Measurements from ENCODE around the gene TWSG1.

DNA sequence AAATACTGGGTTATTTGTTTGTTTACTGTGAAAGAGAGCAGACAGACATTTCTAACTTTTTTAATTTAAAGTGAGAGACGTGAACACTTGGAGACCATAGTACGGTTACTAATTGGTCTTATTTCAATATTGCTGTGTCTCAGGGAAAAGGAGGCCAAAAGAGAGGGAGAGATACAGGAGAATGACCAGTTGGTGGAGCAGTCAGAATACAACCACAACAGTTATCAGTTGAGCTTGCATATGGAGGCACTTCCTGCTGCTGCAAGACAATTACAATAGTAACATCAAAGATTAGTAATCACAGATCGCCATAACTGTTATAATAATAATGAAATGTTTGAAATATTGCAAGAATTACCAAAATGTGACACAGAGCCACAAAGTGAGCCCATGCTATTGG is 58.2 kb downstream of the TWSG1 start:
- TF ChIP-seq POLR2AphosphoS5 (IDR thresholded peaks at IDR 0.05; ENCODE audit: low read depth, low read length) (no peak), SIN3A (IDR thresholded peaks at IDR 0.05; ENCODE audit: borderline replicate concordance, insufficient read depth, low read length) (no peak), TAF1 (IDR thresholded peaks at IDR 0.05; ENCODE audit: borderline replicate concordance, insufficient read depth, low read length) (no peak), FOXP2 (optimal IDR thresholded peaks at IDR 0.05; ENCODE audit: borderline replicate concordance, extremely low read depth, extremely low read length, insufficient read depth) (no peak)
